Endothelial cell of hepatic sinusoid (primary cell): ENCODE data around the gene MIB2.

Source experiments
- in situ Hi-C: cut with HindIII; loops from 2 replicates; pipeline ENCODE4 v1.10.0; 2017; ENCODE audit warnings: low sequenced_read_pairs

Gene MIB2

DNA sequence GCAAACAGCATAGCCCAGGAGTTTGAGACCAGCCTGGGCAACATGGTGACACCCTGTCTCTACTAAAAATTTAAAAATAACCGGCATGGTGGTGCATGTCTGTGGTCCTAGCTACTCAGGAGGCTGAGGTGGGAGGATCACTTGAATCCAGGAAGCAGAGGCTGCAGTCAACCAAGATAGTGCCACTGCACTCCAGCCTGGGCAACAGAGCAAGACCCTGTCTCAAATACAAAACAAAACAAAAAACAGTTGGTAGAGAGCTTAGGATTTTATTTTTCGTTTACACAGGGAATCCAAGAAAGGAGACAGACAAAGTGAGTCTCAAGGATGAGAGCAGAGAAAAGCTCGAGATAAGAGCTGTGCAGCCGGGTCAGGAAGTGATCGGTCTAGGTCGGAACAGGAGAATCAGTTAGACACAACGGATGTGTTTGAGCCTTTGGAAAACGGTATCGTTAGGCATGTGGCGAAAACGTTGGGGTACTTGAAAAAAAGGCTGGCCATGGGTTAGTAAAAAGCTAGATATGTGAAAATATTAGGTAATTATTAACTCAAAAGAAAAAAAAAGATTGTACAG, 1.7 kb upstream of the MIB2 start:
- in situ Hi-C loops: no loop called here

DNA sequence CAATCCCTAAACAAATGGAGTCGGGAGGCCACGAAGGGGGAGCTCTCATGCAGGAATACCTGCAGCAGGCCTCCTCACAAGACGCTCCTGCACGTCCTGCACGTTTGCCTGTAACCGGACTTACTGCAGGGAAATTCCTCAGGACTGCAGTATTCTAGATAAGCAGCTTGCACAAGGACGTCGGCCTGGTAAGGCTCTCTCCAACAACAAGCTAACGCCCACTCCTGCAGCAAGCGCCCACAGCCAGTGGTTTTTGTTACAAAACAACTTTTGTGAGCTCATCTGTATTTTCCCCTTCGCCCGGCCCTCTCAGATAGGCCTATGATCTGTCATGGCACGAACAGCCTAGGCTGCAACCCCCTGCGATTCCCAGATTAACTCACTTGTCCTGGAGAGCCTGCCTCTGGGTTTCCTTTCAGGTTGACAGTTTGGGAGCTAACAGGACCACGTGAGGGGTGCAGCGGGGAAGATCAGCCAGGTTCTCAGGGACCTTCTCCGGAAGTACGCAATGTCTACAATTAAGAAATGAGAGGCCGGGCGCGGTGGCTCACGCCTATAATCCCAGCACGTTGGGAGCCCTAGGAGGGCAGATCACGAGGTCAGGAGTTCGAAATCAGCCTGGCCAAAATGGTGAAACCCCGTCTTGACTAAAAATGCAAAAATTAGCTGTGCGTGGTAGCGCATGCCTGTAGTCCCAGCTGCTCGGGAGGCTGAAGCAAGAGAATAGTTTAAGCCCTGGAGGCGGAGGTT, 921 bp upstream of the MIB2 start:
- in situ Hi-C loops: no loop called here

DNA sequence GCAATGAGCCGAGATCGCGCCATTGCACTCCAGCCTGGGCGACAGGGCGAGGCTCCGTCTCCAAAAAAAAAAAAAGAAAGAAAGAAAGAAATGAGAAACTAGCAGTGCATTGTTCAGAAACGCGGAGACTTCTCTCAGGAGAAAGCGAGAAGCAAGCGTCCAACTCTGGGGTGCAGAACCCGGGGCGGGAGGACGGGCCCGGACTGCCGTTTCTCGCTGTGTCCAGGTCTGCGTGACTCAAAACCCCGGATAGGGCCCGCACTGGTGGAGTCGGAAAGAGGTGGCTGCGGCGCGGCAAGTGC, 395 bp upstream of the MIB2 start:
- in situ Hi-C loops: loop anchor here (5.0 kb wide), 1 partner anchor 53 kb away; no protein-coding TSS in a partner anchor

DNA sequence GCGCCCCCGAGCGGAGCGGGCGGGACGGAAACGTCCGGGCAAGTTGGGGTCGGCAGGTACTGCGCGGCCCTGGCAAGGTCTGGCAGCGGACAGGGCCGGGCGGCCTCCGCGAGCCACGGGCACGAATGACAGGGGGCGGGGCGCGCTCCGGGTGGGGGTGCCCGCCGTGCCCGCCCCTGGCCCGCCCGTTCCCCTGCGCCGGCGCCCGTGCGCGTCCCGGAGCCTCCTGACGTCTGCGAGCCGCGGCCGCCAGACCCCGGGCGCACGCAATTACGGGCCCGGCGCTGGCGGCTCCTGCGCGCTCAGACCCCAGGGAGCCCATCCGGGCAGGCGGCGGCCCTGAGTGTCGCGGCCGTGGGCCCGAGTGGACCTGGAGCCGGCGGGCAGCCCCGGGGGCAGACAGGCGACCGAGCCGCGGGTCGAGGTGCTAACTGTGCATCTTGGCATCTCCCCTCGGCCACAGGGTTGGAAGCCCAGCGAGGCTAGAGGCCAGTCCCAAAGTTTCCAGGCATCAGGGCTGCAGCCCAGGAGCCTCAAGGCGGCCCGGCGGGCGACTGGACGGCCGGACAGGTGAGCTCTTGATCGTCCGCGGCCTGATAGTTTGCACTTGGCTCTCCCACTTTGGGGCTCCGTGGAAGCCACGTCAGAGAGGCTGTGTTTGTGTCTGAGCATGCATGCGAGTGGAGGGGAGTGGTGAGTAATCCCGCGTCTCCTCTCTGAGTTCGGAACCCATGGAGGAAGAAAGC, 918 bp downstream of the MIB2 start:
- in situ Hi-C loops: loop anchor here (5.0 kb wide), 1 partner anchor 54 kb away; no protein-coding TSS in a partner anchor

DNA sequence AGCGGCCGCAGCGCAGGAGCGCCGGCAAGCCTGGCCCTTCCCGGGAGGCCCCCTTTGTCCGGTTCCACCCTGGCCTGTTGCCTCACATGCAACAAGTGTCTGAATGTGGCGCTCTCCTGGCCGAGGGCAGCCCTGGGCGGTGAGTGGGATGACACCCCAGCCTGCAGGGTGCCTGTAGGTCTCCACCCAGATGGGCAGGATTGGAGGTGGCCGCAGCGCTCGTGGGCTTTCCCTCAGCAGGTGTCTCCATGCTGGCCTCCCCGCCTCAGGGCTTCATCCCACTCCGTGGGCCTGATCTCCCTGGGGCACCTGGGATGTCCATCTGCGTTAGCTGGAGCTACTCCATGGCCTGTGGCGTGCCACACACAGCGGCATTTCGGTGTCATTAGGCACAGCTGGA, 1.5 kb downstream of the MIB2 start:
- in situ Hi-C loops: loop anchor here (5.0 kb wide), 1 partner anchor 55 kb away; no protein-coding TSS in a partner anchor

DNA sequence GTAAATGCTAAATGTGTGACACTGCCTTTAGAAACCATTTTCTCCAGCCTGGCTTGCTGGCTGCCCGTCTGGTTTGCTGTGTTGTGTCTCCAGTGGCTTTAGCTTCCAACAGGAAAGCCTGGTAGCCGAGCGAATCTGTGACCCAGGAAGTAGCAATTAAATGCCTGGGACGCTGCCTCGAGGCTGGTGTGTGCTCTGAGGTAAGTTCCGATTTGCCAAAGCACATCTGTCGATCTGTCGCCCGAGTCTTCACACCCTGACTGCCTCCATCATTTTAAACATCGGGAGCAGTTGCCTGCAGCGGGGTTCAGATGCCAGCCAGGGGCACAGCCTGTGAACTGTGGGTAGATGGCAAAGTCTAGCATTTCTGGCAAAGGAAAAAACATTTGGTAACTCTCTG, 2.2 kb downstream of the MIB2 start:
- in situ Hi-C loops: loop anchor here (5.0 kb wide), 1 partner anchor 55 kb away; no protein-coding TSS in a partner anchor

DNA sequence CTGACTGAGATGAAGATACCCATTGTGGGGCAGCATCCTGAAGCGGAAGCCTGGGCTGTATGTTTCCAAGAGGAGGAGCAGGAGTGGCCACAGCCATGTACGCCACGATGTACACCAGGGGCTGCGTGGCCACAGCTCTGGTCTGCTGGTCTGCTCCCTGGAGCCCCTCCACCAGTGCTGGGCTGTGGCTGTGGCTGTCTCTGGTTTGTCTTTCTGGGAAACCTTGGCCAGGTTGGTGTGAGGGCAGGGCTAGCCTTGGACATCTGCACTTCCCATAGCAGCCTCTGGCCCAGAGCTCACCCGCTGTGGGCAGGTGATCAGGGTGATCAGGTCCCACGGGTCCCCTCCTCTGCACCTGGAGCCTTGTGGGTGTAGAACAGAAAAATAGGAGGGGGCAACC, 2.6 kb downstream of the MIB2 start:
- in situ Hi-C loops: loop anchor here (5.0 kb wide), 1 partner anchor 56 kb away; no protein-coding TSS in a partner anchor

DNA sequence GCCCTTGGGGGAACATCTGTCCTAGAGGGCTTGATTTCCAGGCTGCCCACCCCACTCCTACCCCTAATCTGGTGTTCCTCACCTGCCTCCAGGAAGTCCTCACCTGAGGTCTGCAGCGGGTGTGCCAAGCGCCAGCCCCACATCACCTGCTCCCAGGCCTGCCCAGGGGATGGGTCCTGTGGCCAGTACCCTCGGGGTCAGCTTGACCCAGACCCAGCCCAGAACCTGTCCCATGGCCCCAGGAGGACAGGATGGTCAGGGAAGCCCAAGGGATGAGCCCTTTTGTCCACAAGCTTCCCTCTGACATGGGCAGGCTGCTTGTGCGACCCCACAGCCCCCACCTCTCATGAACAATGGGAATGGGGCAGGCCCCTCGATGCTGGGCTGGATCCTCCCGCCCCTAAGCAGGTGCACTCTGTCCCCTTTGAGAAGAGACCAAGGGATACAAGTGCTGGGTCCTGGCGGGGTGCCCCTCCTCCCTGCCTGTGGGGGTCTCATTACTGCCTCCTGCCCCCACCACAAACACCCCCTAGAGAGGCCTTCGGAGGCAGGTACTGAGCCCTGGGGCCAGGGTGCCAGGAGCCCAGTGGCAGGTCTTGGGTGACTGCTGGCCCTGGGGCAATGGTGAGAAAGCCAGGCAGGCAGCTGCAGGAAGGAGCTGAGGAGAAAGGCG, 3.2 kb downstream of the MIB2 start:
- in situ Hi-C loops: loop anchor here (5.0 kb wide), 1 partner anchor 56 kb away; no protein-coding TSS in a partner anchor

DNA sequence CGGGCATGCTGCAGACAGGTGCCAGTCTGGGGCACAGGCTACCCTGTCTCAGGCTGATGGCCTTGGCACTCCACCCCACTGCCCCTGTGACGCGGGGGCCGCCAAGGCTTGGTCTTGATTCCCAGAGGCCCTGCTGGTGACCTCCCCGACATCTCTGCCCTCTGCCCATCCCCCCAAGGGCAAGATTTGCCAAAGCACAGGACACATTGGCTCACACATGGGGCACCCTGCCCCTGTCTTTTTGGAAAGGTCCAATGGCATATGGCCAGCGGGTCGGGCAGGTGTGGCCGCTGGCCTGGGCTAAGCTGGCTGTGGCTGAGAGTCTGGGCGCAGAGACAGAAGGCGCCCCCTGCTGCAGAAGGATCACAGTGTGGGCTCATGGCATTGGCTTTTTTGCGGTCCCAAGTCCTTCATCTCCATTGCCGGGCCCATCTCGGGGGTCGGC, 4.6 kb downstream of the MIB2 start:
- in situ Hi-C loops: loop anchor here (5.0 kb wide), 1 partner anchor 58 kb away; no protein-coding TSS in a partner anchor

DNA sequence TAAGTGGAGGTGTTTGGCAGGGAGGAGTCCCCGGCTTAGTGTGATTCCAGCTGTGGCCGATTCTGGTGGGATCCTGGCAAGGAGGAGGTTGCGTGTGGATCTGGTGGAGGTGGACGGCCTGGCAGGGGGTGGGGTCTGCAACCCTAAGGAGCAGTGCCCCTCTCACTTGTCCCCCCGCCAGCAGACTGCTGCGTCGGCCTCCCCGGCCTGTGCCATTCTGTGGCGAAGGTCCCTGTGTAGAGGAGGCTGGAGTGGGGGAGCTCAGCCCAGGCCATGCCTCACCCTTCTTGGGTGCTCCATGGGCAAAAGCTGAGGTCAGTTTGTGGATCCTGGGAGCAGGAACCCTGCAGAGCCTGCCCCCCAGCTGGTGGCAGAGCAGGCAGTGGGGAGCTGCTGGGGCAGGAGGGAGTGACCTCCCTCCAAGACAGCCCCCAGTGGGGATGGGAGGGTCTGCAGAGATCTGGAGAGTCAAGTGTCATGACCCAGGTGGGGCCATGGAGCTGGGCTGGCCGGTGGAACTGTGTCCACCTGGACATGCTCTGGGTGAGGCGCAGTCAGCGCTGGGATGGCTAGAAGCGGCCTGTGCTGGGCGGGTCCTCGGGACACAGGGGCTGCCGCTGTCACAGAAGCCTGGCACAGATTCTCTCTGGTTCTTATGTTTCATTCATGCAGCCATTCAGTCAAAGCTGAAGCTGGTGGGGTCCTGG, 5.3 kb downstream of the MIB2 start:
- in situ Hi-C loops: no loop called here

DNA sequence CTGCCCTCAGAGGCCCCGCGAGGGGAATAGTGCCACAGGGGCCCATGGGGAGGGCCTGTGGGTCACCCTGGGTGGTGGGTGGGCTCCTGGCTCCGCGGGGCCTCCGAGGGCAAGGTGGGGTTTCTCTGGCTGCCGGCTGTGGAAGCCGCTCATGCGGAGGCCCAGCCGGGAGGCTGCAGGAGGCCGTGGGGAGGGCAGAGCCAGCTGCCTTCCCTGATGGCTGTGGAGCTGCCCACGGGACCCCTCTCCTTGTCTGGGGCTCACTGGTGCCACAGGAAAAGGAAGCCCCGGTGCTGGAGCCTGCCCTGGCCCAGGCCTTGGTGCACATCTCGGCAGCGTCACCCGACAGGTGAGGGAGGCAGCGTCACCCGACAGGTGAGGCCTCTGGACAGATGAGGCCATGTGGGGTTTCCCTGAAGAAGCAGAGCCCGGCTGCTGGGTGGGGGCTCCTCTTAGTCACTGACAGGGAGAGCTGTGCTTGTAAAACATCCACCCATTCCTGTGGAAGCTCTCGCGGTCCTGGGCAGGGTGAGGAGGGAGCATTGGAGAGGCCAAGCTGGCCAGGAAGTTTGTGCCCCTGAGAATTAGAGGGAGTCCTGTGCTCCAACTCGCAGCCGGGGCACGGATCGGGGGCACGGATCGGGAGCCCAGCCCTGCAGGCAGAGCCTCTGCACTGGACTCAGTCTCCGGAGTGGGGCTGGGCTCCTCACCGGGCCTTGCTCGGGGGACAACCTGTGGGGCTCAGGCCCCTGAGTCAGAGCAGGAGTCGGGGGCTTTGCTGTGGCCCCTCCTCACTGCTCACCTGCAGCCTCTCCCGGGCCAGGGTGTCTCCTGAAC, 6.1 kb downstream of the MIB2 start:
- in situ Hi-C loops: no loop called here

DNA sequence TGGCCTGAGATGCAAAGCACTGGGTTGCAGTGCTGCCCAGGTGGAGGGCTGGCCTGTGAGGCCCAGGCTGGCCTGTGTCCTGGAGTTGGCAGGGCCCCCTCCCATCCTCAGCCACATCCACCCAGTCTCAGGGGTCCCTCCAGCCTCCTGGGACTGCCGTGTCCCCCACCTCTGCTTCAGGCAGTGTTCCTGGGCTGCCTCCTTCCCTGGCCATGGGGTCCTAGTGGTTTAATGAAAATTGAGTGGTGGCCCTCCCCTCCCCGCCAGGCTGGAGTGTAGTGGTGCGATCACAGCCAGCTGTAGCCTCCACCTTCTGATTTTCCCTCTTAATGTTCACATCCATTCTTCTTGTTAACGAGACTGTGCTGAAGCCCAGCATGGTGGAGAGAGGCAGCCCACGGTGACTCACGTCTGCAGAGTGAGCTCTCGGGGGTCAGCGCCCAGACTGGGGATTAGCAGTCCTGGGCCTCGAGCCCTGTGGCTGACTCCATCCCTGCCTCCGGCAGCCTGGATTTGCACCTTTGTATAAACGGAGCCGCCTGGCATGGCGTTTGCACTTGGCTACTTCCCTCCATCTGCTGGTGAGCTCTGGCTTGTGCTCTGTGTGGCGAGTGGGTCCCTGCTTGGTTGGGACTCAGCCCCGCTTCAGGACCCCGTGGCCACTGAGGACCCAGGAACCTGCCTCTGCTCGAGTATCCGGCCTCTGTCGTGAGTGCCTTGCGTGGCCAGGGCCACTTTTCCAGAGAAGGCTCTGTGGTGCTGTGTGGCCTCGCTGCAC, 6.9 kb downstream of the MIB2 start:
- in situ Hi-C loops: no loop called here

DNA sequence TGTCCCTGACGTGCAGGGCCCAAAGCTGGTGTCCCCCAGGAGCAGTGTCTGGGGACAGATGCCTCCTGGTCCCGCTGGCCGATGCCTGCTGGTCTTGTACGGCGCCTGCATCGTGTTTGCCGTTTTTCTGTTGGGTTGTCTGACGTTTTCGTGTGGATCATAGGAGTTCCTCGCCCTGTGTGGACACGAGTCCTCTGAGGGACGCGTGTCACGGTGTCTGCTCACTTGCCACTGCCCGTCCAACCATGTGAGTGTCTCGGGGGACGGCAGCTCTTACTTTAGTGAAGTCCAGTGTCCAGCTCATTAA, 7.4 kb downstream of the MIB2 start:
- in situ Hi-C loops: no loop called here

DNA sequence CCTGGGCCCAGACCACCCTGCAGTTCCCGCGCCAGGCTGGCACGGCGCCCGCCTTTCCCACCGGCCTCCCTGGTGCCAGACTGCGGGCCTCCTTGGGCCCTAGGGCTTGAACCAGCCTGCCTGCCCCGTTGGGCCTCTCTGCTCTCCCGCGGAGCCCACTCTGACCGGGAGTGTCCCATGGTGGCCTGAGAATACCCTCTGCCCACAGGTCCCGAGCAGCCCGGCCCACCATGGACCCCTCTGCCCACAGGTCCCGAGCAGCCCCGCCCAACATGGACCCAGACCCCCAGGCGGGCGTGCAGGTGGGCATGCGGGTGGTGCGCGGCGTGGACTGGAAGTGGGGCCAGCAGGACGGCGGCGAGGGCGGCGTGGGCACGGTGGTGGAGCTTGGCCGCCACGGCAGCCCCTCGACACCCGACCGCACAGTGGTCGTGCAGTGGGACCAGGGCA, 7.9 kb downstream of the MIB2 start:
- in situ Hi-C loops: no loop called here

DNA sequence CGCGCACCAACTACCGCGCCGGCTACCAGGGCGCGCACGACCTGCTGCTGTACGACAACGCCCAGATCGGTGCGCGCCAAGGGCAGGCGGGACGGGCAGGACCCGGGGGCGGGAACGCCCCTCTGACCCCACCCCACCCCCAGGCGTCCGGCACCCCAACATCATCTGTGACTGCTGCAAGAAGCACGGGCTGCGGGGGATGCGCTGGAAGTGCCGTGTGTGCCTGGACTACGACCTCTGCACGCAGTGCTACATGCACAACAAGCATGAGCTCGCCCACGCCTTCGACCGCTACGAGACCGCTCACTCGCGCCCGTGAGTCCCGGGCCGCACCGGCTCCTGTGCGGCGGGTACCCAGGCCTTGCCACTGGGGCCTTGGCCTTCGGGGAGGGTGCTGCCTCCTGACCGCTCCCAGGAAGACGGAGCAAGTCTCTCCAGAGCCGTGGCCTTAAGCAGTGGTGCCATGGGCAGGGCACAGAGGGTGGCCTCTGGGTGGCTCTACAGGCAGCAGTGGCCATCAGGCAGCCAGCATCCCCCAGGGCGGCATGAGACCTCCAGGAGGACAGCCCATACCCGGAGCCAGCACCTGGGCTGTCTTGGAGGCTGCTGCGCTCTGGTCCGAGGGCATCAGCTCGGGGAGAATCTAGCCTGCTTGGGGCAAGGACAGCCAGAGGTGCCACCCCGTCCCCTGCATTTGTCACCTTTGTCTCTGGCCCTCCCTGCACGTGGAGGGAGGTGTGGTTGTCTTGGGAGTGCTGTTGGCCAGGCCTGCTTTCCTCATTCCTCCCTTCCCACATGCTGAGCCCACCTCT, 8.5 kb downstream of the MIB2 start:
- in situ Hi-C loops: no loop called here

DNA sequence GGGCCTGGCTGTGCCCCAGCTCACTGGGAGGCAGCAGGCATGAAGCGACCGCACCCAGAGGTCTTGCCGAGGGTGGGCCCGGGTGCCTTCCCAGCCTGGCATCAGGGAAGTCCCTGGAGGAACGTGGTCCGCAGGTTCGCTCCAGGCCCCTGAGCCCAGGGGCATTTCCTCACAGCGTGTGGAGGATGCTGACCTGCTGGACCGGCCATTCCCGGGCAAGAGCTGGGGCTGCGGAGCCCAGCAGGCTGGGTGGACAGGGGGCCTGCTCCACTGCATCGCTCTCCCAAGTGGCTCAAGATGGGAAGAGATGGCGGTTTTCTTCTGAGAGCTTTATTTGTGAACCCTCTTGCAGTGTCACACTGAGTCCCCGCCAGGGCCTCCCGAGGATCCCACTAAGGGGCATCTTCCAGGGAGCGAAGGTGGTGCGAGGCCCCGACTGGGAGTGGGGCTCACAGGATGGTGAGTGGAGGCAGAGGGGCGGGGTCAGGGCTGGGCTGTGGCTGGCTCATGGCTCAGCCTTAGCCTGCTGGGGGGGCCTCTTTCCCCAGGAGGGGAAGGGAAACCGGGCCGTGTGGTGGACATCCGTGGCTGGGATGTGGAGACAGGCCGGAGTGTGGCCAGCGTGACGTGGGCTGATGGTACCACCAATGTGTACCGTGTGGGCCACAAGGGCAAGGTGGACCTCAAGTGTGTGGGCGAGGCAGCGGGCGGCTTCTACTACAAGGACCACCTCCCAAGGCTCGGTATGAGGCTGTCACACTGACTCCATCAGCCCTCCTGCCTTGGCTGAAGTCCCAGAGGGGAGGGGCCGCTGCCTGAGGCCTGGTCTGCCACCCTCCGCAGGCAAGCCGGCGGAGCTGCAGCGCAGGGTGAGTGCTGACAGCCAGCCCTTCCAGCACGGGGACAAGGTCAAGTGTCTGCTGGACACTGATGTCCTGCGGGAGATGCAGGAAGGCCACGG, 9.4 kb downstream of the MIB2 start:
- in situ Hi-C loops: no loop called here

DNA sequence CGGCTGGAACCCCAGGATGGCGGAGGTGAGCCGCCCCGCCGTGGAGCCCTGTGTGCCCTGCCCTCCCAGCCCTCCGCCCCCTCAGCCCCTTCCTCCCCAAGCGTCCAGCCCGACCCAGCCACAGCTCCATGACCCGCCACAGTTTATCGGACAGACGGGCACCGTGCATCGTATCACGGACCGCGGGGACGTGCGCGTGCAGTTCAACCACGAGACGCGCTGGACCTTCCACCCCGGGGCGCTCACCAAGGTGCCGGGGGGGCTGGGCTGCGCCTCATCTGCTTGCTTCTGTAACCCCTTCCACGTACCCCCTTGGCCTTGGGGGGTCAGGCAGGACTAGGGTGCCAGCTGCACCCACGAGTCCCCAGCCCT, 10.1 kb downstream of the MIB2 start:
- in situ Hi-C loops: no loop called here
